Measurements from ENCODE around the gene PPP6R2. TPM values are rescaled to one million over a fixed set of nuclear protein-coding genes. Genes with fewer than 3 reads are reported as not detected.

Gene PPP6R2
- total and polyA plus RNA-seq, 8 donors, result 36.9 to 60.1 (median 42.2) TPM

DNA sequence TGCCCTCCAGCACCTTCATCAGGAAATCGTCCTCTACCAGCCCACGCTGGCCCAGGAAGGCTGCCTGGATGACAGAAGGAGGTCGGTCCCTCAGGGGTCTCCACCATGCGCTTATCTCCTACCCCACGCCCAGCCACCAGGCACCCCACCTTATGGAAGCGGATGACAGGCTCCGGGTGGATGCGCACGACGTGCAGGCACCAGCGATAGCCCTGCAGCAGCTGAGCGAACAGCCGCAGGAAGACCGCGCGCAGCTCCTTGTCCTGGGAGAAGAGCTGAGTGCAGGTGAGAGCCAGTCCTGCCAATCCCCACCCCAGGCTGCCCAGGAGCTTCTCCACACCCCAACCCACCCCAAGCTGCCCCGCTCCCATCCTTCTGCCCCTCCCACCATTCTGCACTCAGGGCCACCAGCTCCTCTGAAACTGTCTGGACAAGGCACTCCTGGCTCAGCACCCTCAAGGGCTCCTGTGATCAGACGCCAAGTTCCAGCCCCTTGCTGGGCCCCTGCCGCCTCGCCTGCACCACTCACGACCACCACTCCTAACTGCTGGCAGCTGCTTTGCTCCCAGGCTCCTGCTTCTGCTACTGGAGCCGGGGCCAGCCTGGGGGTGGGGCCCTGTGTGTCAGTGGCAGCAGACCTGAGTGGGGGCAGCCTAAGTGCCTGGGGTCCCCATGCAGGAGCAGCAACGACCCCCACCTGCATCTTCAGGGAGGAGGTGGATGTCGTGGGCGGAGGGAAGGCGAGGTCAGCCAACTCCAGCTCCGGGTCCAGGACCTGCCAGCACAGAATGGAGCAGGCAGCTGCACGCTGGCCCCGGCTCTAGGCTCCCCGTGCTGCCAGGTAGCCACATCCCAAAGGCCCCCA, 122.2 kb downstream of the PPP6R2 start:
- Histone ChIP-seq H3K36me3 (peaks cover 0 to 80% of the 10 kb centered on the region in 2 donors), H3K9me3 (no peaks in the 10 kb centered on the region), H3K4me3 (no peak overlapping the region), H3K27me3 (no peaks in the 10 kb centered on the region), H3K27ac (no peak overlapping the region), H3K4me1 (peaks cover 4 to 13% of the 10 kb centered on the region in 2 donors)
- DNase-seq, result peak in 1 of 4 donors; percentile 64
- intact Hi-C loops (cut with DNase I), result no loop called here
- no peak for ATAC-seq
- TF ChIP-seq, protein P1, sequence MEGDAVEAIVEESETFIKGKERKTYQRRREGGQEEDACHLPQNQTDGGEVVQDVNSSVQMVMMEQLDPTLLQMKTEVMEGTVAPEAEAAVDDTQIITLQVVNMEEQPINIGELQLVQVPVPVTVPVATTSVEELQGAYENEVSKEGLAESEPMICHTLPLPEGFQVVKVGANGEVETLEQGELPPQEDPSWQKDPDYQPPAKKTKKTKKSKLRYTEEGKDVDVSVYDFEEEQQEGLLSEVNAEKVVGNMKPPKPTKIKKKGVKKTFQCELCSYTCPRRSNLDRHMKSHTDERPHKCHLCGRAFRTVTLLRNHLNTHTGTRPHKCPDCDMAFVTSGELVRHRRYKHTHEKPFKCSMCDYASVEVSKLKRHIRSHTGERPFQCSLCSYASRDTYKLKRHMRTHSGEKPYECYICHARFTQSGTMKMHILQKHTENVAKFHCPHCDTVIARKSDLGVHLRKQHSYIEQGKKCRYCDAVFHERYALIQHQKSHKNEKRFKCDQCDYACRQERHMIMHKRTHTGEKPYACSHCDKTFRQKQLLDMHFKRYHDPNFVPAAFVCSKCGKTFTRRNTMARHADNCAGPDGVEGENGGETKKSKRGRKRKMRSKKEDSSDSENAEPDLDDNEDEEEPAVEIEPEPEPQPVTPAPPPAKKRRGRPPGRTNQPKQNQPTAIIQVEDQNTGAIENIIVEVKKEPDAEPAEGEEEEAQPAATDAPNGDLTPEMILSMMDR (IDR thresholded peaks at IDR 0.05), result no peak

DNA sequence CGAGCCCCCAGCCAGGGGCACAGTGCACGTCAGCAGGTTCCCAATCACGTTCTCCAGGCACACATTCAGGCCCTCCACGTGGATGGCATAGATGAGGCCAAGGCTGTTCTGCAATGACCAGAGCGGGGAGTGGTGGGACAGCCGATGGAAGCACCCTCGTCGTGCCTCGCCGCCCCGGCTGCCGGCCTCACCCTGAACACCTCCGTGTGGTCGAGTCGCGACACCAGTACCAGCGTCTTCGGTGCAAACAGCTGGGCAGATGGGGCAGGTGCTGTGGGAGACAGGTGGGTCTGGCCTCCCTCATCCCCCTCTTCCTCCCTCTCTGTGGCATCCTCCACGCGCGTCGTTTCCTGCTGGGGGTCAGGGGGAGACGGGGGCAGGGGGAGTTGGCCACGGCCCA, 124.2 kb downstream of the PPP6R2 start:
- TF ChIP-seq, protein P1 (IDR thresholded peaks at IDR 0.05), result no peak
- DNase-seq (peak in 1 of 4 donors; percentile 68), ATAC-seq (no peak)
- Histone ChIP-seq H3K9me3 (no peaks in the 10 kb centered on the region), H3K27me3 (no peaks in the 10 kb centered on the region), H3K4me3 (no peak overlapping the region), H3K36me3 (peaks cover 0 to 60% of the 10 kb centered on the region in 2 donors), H3K27ac (no peak overlapping the region), H3K4me1 (peaks cover 16 to 33% of the 10 kb centered on the region in 2 donors)
- intact Hi-C loops (cut with DNase I), result no loop called here

DNA sequence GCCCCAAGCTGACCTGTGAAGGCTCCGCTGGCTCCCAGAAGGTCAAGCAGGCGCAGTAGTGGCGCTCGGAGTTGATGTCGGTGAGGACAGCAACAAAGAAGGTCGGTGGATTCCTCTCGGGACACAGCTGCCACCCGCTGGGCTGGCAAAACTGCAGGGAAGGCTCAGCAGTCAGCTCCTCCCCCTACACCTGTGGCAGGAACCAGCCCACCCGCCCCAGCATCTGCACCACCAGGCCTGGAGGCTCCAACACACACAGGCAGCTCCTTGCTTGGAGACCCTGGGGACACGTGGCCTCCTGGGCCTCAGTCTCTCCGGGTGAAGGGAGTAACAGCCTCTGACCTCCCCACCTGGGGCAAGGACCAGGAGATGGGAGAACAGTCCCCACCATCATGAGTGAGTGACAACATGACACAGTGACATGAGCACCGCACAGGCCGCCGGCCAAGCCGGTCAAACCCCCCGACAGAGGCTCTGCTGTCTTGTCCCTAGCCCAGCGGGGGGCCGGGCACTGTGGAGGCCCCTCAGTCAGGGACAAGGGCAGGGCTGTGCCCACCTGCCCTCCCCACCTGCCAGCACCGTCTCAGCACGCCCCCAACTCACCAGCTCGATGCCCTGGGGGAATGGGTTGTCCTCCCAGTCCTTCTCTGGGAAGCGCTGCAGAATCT, 124.8 kb downstream of the PPP6R2 start:
- H3K27ac ChIP-seq, result no peak overlapping the region
- no peak for DNase-seq
- H3K9me3 ChIP-seq, result no peaks in the 10 kb centered on the region
- no peaks in the 10 kb centered on the region for H3K27me3 ChIP-seq
- H3K4me3 ChIP-seq, result no peak overlapping the region
- H3K36me3 ChIP-seq, result peaks cover 0 to 54% of the 10 kb centered on the region in 2 donors
- intact Hi-C loops (cut with DNase I), result no loop called here
- peaks cover 21 to 39% of the 10 kb centered on the region in 2 donors for H3K4me1 ChIP-seq
- no peak for ATAC-seq
- TF ChIP-seq, protein P1 (IDR thresholded peaks at IDR 0.05), result no peak

DNA sequence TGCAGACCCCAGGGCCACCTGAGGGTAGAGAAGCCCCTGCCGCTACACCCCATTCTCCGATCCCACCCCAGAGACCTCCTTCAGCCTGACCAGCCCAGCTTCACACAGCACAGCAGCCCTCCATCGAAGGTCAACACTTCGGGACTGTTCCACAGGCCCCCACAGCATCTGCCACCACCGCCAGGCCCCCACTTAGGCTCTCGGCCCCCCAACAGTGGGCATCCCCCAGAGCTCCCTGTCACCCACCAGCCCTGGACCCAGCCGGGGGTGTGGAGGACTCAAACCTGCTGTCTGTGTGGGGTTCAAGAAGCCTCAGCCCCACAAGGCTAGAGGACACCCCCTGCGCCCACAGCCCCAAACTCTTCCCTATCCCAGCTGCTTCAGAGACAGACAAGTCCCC, 125.5 kb downstream of the PPP6R2 start:
- Histone ChIP-seq H3K27me3 (no peaks in the 10 kb centered on the region), H3K27ac (no peak overlapping the region), H3K4me1 (peaks cover 28 to 46% of the 10 kb centered on the region in 2 donors), H3K36me3 (peaks cover 0 to 47% of the 10 kb centered on the region in 2 donors), H3K4me3 (no peak overlapping the region), H3K9me3 (no peaks in the 10 kb centered on the region)
- DNase-seq (no peak), ATAC-seq (no peak)
- intact Hi-C loops (cut with DNase I), result no loop called here
- TF ChIP-seq, protein P1 (IDR thresholded peaks at IDR 0.05), result no peak

All from left lung (tissue), 10 donors.